Panc1 (cell line): Measurements from ENCODE around the gene SGMS1.

ENCODE experiments used
- TF ChIP-seq, protein P1 (sequence below): fragments of 450-650 bp; IDR thresholded peaks from 2 replicates; pipeline ENCODE4 v1.5.1; 2017; ENCODE audit warnings: mild to moderate bottlenecking
- TF ChIP-seq, protein P2 (sequence below), 2 experiments: IDR thresholded peaks; 2 replicates each; pipeline ENCODE4 v1.6.1; 2011 to 2012; ENCODE audit warnings: low read depth in 2 of 2, control low read depth in 1 of 2, low read length in 1 of 2, mild to moderate bottlenecking in 1 of 2, moderate library complexity in 1 of 2; ENCODE audit not compliant: insufficient read depth in 1 of 2

DNA sequence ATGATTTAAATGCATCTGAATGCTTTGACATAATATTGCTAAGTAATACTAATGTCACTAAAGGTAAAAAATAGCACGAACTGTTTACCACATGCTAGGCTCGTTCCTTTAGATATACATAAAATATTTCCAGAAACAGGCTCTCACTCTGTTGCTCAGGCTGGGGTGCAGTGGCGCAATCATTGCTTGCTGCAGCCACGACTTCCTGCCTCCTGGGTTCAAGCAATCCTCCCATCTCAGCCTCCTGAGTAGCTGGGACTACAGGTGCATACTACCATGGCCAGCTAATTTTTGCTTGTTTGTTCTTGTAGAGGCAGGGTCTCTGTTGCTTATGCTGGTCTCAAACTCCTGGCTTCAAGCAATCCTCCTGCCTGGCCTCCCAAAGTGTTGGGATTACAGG is 183.3 kb downstream of the SGMS1 start:
- TF ChIP-seq, protein P1, sequence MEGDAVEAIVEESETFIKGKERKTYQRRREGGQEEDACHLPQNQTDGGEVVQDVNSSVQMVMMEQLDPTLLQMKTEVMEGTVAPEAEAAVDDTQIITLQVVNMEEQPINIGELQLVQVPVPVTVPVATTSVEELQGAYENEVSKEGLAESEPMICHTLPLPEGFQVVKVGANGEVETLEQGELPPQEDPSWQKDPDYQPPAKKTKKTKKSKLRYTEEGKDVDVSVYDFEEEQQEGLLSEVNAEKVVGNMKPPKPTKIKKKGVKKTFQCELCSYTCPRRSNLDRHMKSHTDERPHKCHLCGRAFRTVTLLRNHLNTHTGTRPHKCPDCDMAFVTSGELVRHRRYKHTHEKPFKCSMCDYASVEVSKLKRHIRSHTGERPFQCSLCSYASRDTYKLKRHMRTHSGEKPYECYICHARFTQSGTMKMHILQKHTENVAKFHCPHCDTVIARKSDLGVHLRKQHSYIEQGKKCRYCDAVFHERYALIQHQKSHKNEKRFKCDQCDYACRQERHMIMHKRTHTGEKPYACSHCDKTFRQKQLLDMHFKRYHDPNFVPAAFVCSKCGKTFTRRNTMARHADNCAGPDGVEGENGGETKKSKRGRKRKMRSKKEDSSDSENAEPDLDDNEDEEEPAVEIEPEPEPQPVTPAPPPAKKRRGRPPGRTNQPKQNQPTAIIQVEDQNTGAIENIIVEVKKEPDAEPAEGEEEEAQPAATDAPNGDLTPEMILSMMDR, result no peak
- TF ChIP-seq, protein P2, sequence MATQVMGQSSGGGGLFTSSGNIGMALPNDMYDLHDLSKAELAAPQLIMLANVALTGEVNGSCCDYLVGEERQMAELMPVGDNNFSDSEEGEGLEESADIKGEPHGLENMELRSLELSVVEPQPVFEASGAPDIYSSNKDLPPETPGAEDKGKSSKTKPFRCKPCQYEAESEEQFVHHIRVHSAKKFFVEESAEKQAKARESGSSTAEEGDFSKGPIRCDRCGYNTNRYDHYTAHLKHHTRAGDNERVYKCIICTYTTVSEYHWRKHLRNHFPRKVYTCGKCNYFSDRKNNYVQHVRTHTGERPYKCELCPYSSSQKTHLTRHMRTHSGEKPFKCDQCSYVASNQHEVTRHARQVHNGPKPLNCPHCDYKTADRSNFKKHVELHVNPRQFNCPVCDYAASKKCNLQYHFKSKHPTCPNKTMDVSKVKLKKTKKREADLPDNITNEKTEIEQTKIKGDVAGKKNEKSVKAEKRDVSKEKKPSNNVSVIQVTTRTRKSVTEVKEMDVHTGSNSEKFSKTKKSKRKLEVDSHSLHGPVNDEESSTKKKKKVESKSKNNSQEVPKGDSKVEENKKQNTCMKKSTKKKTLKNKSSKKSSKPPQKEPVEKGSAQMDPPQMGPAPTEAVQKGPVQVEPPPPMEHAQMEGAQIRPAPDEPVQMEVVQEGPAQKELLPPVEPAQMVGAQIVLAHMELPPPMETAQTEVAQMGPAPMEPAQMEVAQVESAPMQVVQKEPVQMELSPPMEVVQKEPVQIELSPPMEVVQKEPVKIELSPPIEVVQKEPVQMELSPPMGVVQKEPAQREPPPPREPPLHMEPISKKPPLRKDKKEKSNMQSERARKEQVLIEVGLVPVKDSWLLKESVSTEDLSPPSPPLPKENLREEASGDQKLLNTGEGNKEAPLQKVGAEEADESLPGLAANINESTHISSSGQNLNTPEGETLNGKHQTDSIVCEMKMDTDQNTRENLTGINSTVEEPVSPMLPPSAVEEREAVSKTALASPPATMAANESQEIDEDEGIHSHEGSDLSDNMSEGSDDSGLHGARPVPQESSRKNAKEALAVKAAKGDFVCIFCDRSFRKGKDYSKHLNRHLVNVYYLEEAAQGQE (IDR thresholded peaks at IDR 0.05; ENCODE audit: insufficient read depth in 1 of 2, low read depth in 2 of 2, low read length in 1 of 2), result no peak
